Measurements from ENCODE around the gene OR8D1. TPM values are rescaled to one million over a fixed set of nuclear protein-coding genes. Genes with fewer than 3 reads are reported as not detected.

OR8D1 gene
- not detected in 2 replicates for total RNA-seq (2012; rRNA removed)

DNA sequence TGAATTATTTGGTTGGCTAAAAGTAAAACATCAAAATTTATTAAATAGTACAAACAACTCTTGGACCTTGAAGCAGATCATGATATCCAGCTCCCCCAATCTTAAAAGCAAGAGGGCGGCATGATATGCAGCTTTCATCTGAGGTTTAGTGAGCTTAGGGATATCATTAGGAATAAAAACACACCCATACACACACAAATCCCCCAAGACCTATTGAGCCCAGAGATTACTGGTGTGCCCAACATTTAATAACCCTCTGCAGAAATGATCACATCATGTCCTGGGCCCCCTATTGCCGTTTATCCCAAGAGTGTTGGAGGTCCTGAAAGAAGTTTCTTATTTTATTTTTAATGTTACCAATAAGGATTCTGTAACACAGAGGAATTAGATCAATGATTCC lies at the start of gene OR8D1:
Gene OR8D1 (minus strand): TSS at position 101 of the 400 bp plus-strand sequence. CDS start 3,183 bp downstream, outside the sequence.
- no peak within 1 kb of the TSS for H3K9ac ChIP-seq (ENCODE audit: low read depth, low read length)
- no peak within 1 kb of the TSS for H3K4me2 ChIP-seq (ENCODE audit: low read length)
- H3K9me3 ChIP-seq (replicated peaks; ENCODE audit: low read length), result no peaks in the 10 kb centered on the region
- H3K4me1 ChIP-seq (ENCODE audit: control insufficient read depth, insufficient read depth, low read length), result peaks cover 10% of the 10 kb centered on the region
- no peaks in the 10 kb centered on the region for H3K27me3 ChIP-seq (ENCODE audit: control insufficient read depth, insufficient read depth, low read length)
- no peak within 1 kb of the TSS for H3K4me3 ChIP-seq (ENCODE audit: low read length)
- no peaks in the 10 kb centered on the region for H3K36me3 ChIP-seq (ENCODE audit: insufficient read depth, low read length)

DNA sequence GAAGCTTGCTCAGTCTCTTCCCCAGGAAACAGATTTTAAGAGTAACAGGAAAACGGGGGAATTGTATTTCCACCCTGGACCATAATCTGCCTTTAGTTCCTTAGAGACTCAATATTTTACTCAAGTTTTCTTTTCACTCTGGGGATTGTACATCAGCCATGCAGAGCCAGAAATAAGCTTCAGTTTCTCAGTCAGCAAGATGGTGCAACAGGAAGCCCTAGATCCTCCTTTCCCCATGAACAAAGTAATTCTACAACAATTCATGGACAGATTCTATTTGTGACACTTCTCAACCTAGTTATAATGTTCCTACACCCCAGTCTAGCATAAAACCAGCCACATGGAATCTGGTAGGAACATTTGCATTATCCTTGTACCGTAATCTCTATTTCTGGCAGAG lies 45.8 kb upstream of the OR8D1 start:
- H3K4me2 ChIP-seq (ENCODE audit: low read length), result no peak overlapping the region
- no peaks in the 10 kb centered on the region for H3K9me3 ChIP-seq (replicated peaks; ENCODE audit: low read length)
- H3K4me3 ChIP-seq (ENCODE audit: low read length), result no peak overlapping the region
- H3K9ac ChIP-seq (ENCODE audit: low read depth, low read length), result no peak overlapping the region
- H3K4me1 ChIP-seq (ENCODE audit: control insufficient read depth, insufficient read depth, low read length), result no peaks in the 10 kb centered on the region
- H3K27me3 ChIP-seq (ENCODE audit: control insufficient read depth, insufficient read depth, low read length), result peaks cover 7% of the 10 kb centered on the region
- H3K36me3 ChIP-seq (ENCODE audit: insufficient read depth, low read length), result no peaks in the 10 kb centered on the region

DNA sequence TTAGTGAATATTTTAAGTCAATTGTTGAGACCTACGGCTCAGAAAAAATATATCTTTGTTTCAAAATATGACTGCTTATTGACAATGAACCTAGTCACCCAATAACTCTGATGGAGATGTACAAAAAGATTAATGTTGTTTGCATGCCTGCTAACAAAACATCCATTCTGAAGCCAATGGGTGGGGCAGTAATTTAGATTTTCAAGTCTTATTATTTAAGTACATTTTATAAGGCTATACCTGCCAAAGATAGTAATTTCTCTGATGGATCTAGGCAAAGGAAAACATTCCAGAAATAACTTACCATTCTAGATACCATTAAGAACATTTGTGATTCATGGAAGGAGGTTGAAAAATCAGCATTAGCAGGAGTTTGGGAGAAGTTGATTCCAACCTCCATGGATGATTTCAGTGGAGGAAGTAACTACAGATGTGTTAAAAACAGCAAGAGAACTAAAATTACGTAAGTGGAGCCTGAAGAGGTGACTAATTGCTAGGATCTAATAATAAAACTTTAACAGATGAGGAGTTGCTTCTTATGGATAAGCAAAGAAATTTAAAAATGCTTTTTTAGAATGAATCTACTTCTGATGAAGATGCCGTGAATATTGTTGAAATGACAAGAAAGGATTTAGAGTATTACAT lies 32.7 kb upstream of the OR8D1 start:
- no peaks in the 10 kb centered on the region for H3K9me3 ChIP-seq (replicated peaks; ENCODE audit: low read length)
- no peak overlapping the region for H3K9ac ChIP-seq (ENCODE audit: low read depth, low read length)
- H3K36me3 ChIP-seq (ENCODE audit: insufficient read depth, low read length), result no peaks in the 10 kb centered on the region
- no peak overlapping the region for H3K4me2 ChIP-seq (ENCODE audit: low read length)
- no peaks in the 10 kb centered on the region for H3K4me1 ChIP-seq (ENCODE audit: control insufficient read depth, insufficient read depth, low read length)
- no peak overlapping the region for H3K4me3 ChIP-seq (ENCODE audit: low read length)
- no peaks in the 10 kb centered on the region for H3K27me3 ChIP-seq (ENCODE audit: control insufficient read depth, insufficient read depth, low read length)

DNA sequence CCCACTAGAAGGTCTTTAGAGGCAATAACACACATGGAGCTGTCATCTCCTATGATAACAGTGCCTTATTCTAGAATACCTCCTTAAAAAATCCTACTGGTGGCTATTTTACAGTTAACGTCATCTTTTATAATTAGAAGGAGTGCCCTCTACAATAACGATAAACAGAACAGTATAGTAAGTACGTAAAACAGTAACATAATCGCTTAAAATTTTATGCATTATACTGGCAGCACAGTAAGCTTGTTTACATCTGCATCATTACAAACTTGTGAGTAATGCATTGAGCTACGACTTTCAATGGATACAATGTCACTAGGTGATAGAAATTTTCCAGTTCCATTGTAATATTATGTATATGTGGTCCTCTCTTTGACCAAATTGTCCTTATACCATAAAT lies 30.6 kb upstream of the OR8D1 start:
- H3K27me3 ChIP-seq (ENCODE audit: control insufficient read depth, insufficient read depth, low read length), result no peaks in the 10 kb centered on the region
- H3K4me3 ChIP-seq (ENCODE audit: low read length), result no peak overlapping the region
- H3K9ac ChIP-seq (ENCODE audit: low read depth, low read length), result no peak overlapping the region
- no peak overlapping the region for H3K4me2 ChIP-seq (ENCODE audit: low read length)
- H3K4me1 ChIP-seq (ENCODE audit: control insufficient read depth, insufficient read depth, low read length), result no peaks in the 10 kb centered on the region
- H3K36me3 ChIP-seq (ENCODE audit: insufficient read depth, low read length), result no peaks in the 10 kb centered on the region
- no peaks in the 10 kb centered on the region for H3K9me3 ChIP-seq (replicated peaks; ENCODE audit: low read length)

DNA sequence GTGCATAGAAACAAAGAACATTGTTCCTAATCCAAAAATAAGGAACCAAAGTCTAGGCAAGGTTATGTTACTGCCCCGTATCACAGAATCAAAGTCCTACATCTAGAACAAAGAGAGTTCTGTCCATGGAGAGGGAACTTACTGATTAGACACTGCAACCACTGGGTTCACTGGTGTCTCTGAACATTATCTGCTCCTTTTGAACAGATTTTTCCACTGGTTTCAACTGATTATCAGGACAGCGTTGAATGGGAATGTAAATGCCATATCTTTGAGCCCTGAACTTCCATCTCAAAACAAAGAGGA lies 26.3 kb upstream of the OR8D1 start:
- H3K27me3 ChIP-seq (ENCODE audit: control insufficient read depth, insufficient read depth, low read length), result no peaks in the 10 kb centered on the region
- H3K9ac ChIP-seq (ENCODE audit: low read depth, low read length), result no peak overlapping the region
- no peaks in the 10 kb centered on the region for H3K36me3 ChIP-seq (ENCODE audit: insufficient read depth, low read length)
- no peaks in the 10 kb centered on the region for H3K9me3 ChIP-seq (replicated peaks; ENCODE audit: low read length)
- H3K4me2 ChIP-seq (ENCODE audit: low read length), result no peak overlapping the region
- no peaks in the 10 kb centered on the region for H3K4me1 ChIP-seq (ENCODE audit: control insufficient read depth, insufficient read depth, low read length)
- H3K4me3 ChIP-seq (ENCODE audit: low read length), result no peak overlapping the region

DNA sequence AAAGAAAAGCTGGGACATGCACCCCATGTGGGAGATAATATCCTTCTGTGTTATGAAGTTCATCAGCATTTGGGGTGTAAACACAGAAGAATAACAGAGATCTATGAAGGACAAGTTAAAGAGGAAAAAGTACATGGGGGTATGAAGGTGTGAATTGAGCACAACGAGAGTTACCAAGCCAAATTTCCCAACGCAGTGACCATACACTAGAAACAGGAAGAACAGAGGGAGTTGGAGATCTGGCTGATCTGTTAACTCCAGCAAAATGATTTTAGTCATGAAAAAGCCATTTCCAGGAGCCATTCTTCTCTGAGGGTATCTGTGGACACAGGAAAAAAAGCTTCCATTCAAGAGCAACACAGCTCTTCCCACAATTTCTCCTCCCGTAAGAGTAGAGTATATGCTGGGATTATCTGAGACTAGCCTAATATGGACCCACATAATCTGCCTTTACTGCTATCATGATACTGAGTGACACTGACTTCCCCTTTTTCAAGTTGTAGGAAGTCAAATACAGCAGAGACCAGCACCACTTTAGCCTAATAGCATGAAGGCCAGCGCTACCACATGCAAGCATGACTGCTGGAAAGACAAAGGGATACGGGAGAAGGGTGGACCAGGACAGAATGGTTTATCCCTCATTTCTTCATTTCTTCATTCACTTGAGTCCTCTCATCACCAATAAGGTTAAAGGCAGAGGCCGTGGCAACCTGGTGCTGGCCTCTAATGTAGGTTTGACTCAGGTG lies 25.8 kb upstream of the OR8D1 start:
- Histone ChIP-seq H3K4me2 (ENCODE audit: low read length) (no peak overlapping the region), H3K27me3 (ENCODE audit: control insufficient read depth, insufficient read depth, low read length) (no peaks in the 10 kb centered on the region), H3K9me3 (replicated peaks; ENCODE audit: low read length) (no peaks in the 10 kb centered on the region), H3K9ac (ENCODE audit: low read depth, low read length) (no peak overlapping the region), H3K4me3 (ENCODE audit: low read length) (no peak overlapping the region), H3K4me1 (ENCODE audit: control insufficient read depth, insufficient read depth, low read length) (no peaks in the 10 kb centered on the region), H3K36me3 (ENCODE audit: insufficient read depth, low read length) (no peaks in the 10 kb centered on the region)

DNA sequence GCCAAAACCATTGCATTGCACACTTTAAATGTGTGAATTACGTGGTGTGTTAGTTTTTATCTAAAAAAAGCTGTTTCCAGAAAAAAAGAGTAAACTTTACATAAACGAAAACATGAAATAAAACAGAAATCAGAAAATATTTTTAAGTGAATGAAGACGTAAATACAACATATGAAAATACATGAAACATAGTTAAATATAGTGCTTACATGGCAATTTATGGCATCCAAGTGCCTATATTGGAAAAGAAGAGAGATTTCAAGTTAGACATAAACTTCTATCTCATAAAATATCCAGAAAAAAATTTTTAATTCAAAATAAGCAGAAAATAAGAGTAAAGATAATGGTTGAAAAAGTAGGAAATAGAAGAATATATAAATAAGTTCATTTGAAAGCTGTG lies 18.1 kb upstream of the OR8D1 start:
- no peak overlapping the region for H3K4me3 ChIP-seq (ENCODE audit: low read length)
- H3K9me3 ChIP-seq (replicated peaks; ENCODE audit: low read length), result no peaks in the 10 kb centered on the region
- no peak overlapping the region for H3K4me2 ChIP-seq (ENCODE audit: low read length)
- no peak overlapping the region for H3K9ac ChIP-seq (ENCODE audit: low read depth, low read length)
- no peaks in the 10 kb centered on the region for H3K4me1 ChIP-seq (ENCODE audit: control insufficient read depth, insufficient read depth, low read length)
- no peaks in the 10 kb centered on the region for H3K36me3 ChIP-seq (ENCODE audit: insufficient read depth, low read length)
- no peaks in the 10 kb centered on the region for H3K27me3 ChIP-seq (ENCODE audit: control insufficient read depth, insufficient read depth, low read length)

DNA sequence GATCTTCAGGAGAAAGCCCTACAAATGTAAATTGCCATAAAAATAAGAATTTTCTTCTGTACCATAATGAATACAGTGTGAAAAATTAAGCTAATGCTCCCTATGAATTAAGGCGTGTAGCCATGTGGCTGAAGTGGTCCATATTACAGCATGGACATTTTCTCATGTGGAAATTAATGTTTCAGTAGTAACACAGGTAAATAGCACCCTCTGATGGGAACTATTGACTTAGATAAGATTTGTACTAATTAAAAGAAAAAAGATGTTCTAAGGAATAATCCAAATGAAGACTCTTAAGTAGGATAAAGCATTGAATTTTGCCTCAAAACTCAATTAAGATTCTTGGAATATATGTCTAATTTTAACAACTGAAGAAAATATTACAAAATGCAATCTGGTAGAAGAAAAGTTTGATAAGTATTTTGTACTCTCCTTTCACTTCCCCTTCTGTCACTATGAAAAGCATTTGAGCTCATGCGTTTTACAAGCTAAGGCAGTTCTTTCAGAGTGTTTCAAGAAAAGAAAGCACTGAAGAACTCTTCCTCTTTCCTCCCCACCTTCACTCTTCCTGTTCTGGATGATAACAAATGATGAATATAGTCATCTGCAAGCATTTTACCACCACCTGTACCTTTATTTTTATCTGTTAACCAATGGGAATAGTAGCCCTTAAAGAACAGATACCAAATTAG lies 16.2 kb upstream of the OR8D1 start:
- H3K9ac ChIP-seq (ENCODE audit: low read depth, low read length), result no peak overlapping the region

DNA sequence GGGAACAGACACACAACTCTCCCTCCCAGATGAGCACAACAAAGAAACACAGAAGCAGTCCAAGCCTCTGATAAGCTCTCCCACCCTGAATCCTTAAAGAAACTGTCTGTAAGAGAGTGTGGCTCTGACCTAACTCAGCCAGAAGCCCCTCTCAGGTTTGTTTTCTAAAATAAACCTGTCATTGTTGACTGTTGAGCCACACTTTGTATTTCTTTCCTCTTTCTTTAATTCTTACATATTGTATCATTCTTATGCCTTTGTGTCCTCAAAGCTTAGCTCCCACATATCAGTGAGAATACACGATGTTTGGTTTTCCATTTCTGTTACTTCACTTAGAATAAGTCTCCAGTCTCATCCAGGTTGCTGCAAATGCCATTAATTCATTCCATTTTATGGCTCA lies 14.0 kb upstream of the OR8D1 start:
- H3K4me2 ChIP-seq (ENCODE audit: low read length), result no peak overlapping the region
- no peaks in the 10 kb centered on the region for H3K4me1 ChIP-seq (ENCODE audit: control insufficient read depth, insufficient read depth, low read length)
- no peaks in the 10 kb centered on the region for H3K9me3 ChIP-seq (replicated peaks; ENCODE audit: low read length)
- H3K36me3 ChIP-seq (ENCODE audit: insufficient read depth, low read length), result no peaks in the 10 kb centered on the region
- no peak overlapping the region for H3K4me3 ChIP-seq (ENCODE audit: low read length)
- no peaks in the 10 kb centered on the region for H3K27me3 ChIP-seq (ENCODE audit: control insufficient read depth, insufficient read depth, low read length)
- H3K9ac ChIP-seq (ENCODE audit: low read depth, low read length), result no peak overlapping the region

More for the DNA sequence above, 16.2 kb upstream of the OR8D1 start:
- H3K36me3 ChIP-seq (ENCODE audit: insufficient read depth, low read length), result no peaks in the 10 kb centered on the region
- H3K27me3 ChIP-seq (ENCODE audit: control insufficient read depth, insufficient read depth, low read length), result no peaks in the 10 kb centered on the region
- H3K4me2 ChIP-seq (ENCODE audit: low read length), result no peak overlapping the region
- H3K9me3 ChIP-seq (replicated peaks; ENCODE audit: low read length), result no peaks in the 10 kb centered on the region
- H3K4me1 ChIP-seq (ENCODE audit: control insufficient read depth, insufficient read depth, low read length), result no peaks in the 10 kb centered on the region
- H3K4me3 ChIP-seq (ENCODE audit: low read length), result no peak overlapping the region

DNA sequence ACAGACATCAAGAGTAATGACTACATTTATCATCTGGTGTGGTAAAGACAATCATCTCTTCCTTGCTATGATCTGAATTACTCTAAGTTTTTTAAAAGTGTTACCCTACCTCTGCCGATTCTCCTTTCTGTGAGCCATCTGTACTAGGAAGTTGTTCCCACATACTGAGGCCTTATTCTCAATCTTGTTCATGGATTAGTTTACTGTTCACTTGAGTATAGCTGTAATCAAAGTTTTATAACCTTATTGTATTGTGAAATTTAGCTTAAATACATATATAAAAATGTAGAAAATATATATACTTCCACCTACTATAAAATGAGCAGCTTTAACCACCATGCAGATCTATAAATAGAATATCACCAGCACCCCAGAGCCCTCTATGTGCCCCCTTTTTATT lies 8.6 kb upstream of the OR8D1 start:
- no peaks in the 10 kb centered on the region for H3K9me3 ChIP-seq (replicated peaks; ENCODE audit: low read length)
- no peaks in the 10 kb centered on the region for H3K36me3 ChIP-seq (ENCODE audit: insufficient read depth, low read length)
- no peak overlapping the region for H3K4me3 ChIP-seq (ENCODE audit: low read length)
- no peaks in the 10 kb centered on the region for H3K4me1 ChIP-seq (ENCODE audit: control insufficient read depth, insufficient read depth, low read length)
- no peaks in the 10 kb centered on the region for H3K27me3 ChIP-seq (ENCODE audit: control insufficient read depth, insufficient read depth, low read length)
- H3K4me2 ChIP-seq (ENCODE audit: low read length), result no peak overlapping the region
- H3K9ac ChIP-seq (ENCODE audit: low read depth, low read length), result no peak overlapping the region

DNA sequence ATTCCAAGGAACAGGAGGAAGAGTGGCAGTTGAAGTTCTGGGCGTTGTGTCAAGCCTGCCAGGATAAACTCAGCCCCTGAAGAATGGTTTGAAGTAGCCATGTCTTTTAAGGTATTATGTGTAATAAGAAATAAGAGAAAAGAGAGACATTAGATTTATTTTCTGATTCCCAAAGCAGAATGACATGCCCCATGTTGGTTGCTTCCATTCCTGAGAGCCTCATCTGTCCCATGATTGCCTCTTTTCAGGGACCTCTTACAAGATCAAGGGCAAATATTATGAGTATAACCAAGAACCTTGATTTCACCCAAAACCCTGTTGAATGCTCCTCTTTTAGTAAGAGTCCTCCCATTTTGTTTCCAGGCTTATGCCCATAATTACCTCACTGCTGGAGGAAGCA lies 6.3 kb upstream of the OR8D1 start, which contains the start of gene OR8D2:
Gene OR8D2 (minus strand): TSS at position 101 of the 400 bp plus-strand sequence. CDS start 0 bp downstream, at position 101.
- Histone ChIP-seq H3K4me3 (ENCODE audit: low read length) (no peak within 1 kb of the TSS), H3K36me3 (ENCODE audit: insufficient read depth, low read length) (no peaks in the 10 kb centered on the region), H3K27me3 (ENCODE audit: control insufficient read depth, insufficient read depth, low read length) (no peaks in the 10 kb centered on the region), H3K9me3 (replicated peaks; ENCODE audit: low read length) (no peaks in the 10 kb centered on the region), H3K4me1 (ENCODE audit: control insufficient read depth, insufficient read depth, low read length) (no peaks in the 10 kb centered on the region), H3K9ac (ENCODE audit: low read depth, low read length) (no peak within 1 kb of the TSS), H3K4me2 (ENCODE audit: low read length) (no peak within 1 kb of the TSS)

Measured in skeletal muscle satellite cell (primary cell).